ENCODE data around the gene FRMD1.

FRMD1 gene

GRCh38 chr6:168020242-168020641, 58.8 kb downstream of the FRMD1 start:
- no peak for DNase-seq (ENCODE audit: low spot score)
- TF ChIP-seq, protein P1, sequence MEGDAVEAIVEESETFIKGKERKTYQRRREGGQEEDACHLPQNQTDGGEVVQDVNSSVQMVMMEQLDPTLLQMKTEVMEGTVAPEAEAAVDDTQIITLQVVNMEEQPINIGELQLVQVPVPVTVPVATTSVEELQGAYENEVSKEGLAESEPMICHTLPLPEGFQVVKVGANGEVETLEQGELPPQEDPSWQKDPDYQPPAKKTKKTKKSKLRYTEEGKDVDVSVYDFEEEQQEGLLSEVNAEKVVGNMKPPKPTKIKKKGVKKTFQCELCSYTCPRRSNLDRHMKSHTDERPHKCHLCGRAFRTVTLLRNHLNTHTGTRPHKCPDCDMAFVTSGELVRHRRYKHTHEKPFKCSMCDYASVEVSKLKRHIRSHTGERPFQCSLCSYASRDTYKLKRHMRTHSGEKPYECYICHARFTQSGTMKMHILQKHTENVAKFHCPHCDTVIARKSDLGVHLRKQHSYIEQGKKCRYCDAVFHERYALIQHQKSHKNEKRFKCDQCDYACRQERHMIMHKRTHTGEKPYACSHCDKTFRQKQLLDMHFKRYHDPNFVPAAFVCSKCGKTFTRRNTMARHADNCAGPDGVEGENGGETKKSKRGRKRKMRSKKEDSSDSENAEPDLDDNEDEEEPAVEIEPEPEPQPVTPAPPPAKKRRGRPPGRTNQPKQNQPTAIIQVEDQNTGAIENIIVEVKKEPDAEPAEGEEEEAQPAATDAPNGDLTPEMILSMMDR (IDR thresholded peaks at IDR 0.05; ENCODE audit: borderline replicate concordance, control extremely low read depth, extremely low read depth, insufficient read depth, missing control alignments): no peak
- in situ Hi-C loops (cut with MboI; ENCODE audit: low sequenced_read_pairs, unreplicated experiment): no loop called here

DNA sequence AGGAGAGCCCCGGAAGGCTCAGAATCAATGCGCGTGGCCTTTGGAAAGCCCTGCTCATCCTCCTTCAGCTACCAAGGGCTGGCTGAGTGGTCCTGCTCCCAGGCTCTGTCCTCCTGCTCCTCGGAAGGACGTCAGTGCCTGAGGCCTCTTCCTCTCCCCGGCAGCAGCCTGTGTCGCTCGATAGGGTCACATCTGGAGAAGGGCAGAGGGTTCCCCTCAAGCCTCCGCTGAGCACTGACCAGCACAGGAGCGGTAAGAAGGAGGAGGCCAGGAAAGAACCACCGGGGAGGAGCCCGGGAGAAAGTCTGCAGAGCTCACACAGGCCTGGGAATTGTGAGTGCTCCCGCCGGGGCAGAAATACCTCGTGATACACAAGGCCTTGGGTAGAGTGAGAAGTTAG, 60.3 kb downstream of the FRMD1 start:
- DNase-seq (ENCODE audit: low spot score): no peak
- TF ChIP-seq, protein P1 (IDR thresholded peaks at IDR 0.05; ENCODE audit: borderline replicate concordance, control extremely low read depth, extremely low read depth, insufficient read depth, missing control alignments): no peak
- in situ Hi-C loops (cut with MboI; ENCODE audit: low sequenced_read_pairs, unreplicated experiment): no loop called here

GRCh38 chr6:168017629-168018028, 61.4 kb downstream of the FRMD1 start:
- in situ Hi-C loops (cut with MboI; ENCODE audit: low sequenced_read_pairs, unreplicated experiment): no loop called here
- no peak for DNase-seq (ENCODE audit: low spot score)
- TF ChIP-seq, protein P1 (IDR thresholded peaks at IDR 0.05; ENCODE audit: borderline replicate concordance, control extremely low read depth, extremely low read depth, insufficient read depth, missing control alignments): no peak

DNA sequence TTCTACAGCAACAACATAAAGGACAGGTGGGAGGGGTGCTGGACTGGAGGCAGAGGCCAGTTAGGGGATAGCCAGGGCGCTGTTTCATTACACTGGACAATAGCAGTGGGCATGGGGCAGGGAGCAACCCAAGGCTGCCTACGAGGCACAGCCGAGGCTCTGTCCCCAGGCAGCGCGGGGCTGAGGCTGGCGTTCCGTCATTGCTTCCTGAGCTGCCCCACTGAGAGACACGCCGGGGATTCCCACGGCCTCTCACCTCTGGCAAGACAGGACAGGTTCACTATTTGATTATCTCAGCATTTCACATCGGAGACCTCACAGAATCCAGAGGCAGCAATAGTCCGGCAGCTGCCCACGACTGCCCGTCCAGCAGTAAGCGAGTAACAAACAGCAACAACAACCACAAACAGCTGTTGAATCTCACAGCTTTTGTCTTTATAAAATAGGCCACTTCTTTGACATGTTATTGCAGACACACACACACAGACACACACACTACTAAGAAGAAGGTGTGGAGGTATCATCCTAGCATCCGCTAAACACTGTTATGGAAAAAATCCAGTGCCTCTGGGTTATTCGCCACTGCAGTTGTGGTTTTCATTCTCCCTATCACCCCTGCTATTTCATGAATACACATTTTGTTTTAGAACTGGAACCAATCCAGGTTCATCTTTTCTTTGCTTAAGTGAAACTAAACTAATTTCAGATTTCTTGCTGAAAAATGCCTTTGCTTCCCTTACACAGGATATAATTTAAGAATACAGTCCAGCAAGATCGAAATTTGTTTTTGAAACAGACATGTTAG, 62.1 kb downstream of the FRMD1 start:
- DNase-seq (ENCODE audit: low spot score): no peak
- in situ Hi-C loops (cut with MboI; ENCODE audit: low sequenced_read_pairs, unreplicated experiment): no loop called here
- TF ChIP-seq, protein P1 (IDR thresholded peaks at IDR 0.05; ENCODE audit: borderline replicate concordance, control extremely low read depth, extremely low read depth, insufficient read depth, missing control alignments): no peak

- TF ChIP-seq, protein P1 (IDR thresholded peaks at IDR 0.05; ENCODE audit: borderline replicate concordance, control extremely low read depth, extremely low read depth, insufficient read depth, missing control alignments): no peak
- no peak for DNase-seq (ENCODE audit: low spot score)
- in situ Hi-C loops (cut with MboI; ENCODE audit: low sequenced_read_pairs, unreplicated experiment): no loop called here
Measured at GRCh38 chr6:168016176-168016620, 62.8 kb downstream of the FRMD1 start.

DNA sequence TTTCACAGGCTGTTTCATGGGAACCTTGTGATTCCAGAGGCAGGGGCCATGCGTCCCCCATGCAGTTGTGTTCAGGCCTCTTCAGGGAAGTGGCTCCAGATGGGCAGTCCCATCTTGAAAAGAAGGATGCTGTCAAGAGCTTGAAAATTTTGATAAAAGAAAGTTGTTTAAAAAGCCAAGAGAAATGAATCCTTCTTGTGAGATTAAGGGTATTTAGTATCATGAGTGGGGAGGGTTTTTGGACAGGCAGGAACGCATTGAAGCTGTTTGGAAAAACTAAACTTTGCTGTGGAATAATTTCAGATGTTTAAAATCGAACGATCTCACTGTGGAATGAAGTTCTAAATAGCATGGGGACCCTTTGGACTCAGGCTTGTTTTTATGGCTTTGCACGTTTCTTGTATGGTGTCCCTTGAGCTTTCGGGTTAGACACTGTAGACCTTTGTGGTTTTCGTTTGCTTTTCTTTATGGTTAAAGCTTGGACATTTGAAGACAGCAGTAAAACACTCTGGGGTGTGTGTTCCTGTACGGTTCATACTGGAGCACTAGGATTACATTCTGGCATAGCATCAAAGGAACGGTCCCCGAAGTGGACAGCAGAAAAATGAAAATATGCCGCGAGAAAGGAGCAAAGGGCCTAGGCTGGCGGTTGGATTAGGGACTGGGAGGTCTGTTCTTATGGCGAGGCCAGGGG, 63.4 kb downstream of the FRMD1 start:
- TF ChIP-seq, protein P1 (IDR thresholded peaks at IDR 0.05; ENCODE audit: borderline replicate concordance, control extremely low read depth, extremely low read depth, insufficient read depth, missing control alignments): no peak
- no peak for DNase-seq (ENCODE audit: low spot score)
- in situ Hi-C loops (cut with MboI; ENCODE audit: low sequenced_read_pairs, unreplicated experiment): no loop called here
